Measurements from ENCODE around the gene HSD17B3.

- TF ChIP-seq CTCF (IDR thresholded peaks at IDR 0.05), result no peak
- TF ChIP-seq POLR2A (IDR thresholded peaks at IDR 0.05), result no peak
Observed at GRCh38 chr9:96195541-96195940, 106.4 kb downstream of the HSD17B3 start.

All from Peyer's patch (tissue), 4 donors.